Amygdala (tissue), 56 donors: ENCODE results near the gene LIX1L.

ENCODE experiments used
- DNase-seq, 56 donors: peaks; one replicate each; lab custom pipeline; 2025; lab: John Stamatoyannopoulos, UW

Gene LIX1L

GRCh38 chr1:145957443-145958319 is at the start of gene LIX1L:
TSS of gene LIX1L (minus strand) at chr1:145958017. CDS start at chr1:145957927, 90 bp downstream.
- DNase-seq, result peak; percentile 49 to 98 (median 95)

GRCh38 chr1:146001709-146002108 is 43.9 kb upstream of the LIX1L start:
- DNase-seq, result no peak

GRCh38 chr1:145999321-146000024 is 41.7 kb upstream of the LIX1L start:
- no peak for DNase-seq

GRCh38 chr1:145997718-145998023 is 39.9 kb upstream of the LIX1L start:
- peak in 1 of 56 donors; percentile 17 for DNase-seq

- DNase-seq, result peak in 8 of 56 donors; percentile 25 to 72 (median 56)
Observed at GRCh38 chr1:145997016-145997717, 39.4 kb upstream of the LIX1L start.

- peak; percentile 87 to 100 (median 98) for DNase-seq
Observed at GRCh38 chr1:145996433-145997015, 38.7 kb upstream of the LIX1L start, which contains the start of gene TXNIP. TSS of gene TXNIP (minus strand) at chr1:145996579. CDS start at chr1:145996266, 313 bp downstream.

- peak in 3 of 56 donors; percentile 4 to 11 (median 10) for DNase-seq
Observed at GRCh38 chr1:145995964-145996432, 38.2 kb upstream of the LIX1L start.

- no peak for DNase-seq
Observed at GRCh38 chr1:145995148-145995881, 37.5 kb upstream of the LIX1L start.

- no peak for DNase-seq
Observed at GRCh38 chr1:145994391-145995120, 36.7 kb upstream of the LIX1L start.

GRCh38 chr1:145993618-145994390 is 36.0 kb upstream of the LIX1L start:
- no peak for DNase-seq

GRCh38 chr1:145992958-145993617 is 35.3 kb upstream of the LIX1L start:
- no peak for DNase-seq

GRCh38 chr1:145992502-145992936 is 34.7 kb upstream of the LIX1L start:
- DNase-seq, result no peak

- DNase-seq, result no peak
Observed at GRCh38 chr1:145991735-145992412, 34.1 kb upstream of the LIX1L start.

GRCh38 chr1:145990249-145990855 is 32.5 kb upstream of the LIX1L start:
- DNase-seq, result no peak

- no peak for DNase-seq
Observed at GRCh38 chr1:145988773-145989172, 31.0 kb upstream of the LIX1L start.

GRCh38 chr1:145987926-145988325 is 30.1 kb upstream of the LIX1L start:
- no peak for DNase-seq

GRCh38 chr1:145986551-145986950 is 28.7 kb upstream of the LIX1L start:
- DNase-seq, result no peak
